K562 (cell line): Measurements from ENCODE around the gene AGO3. TPM values are rescaled to one million over a fixed set of nuclear protein-coding genes. Genes with fewer than 3 reads are reported as not detected.

Source experiments
- ATAC-seq: fragments of 200-7000 bp; cut with Tn5 transposase; 3 replicates; pipeline ENCODE4 v1.9.1; 2020; ENCODE audit warnings: moderate library complexity
- BruUV-seq: library from RNA; stranded (reverse); fragments of 400-500 nt; replicated peaks from 2 replicates; lab custom pipeline; 2021; lab: Mats Ljungman, UMichigan
- CTCF ChIA-PET: fragments of 300-600 bp; formaldehyde crosslinking; extraction: SDS; loops from one replicate; lab custom pipeline; 2021; ENCODE audit warnings: low intra/inter-chr PET ratio; lab: Yijun Ruan, JAX
- POLR2A ChIA-PET: fragments of 300-600, 350-650 bp; sonication (Branson Sonifier 250); formaldehyde crosslinking; extraction: SDS; loops from one replicate; lab custom pipeline; 2021; ENCODE audit warnings: antibody characterized with exemption, inconsistent platforms; lab: Yijun Ruan, JAX
- DNase-seq, 4 experiments: peaks; one replicate each; pipeline versions ENCODE4 v3.0.0 to v3.0.0-alpha.2; 2011 to 2018; ENCODE audit warnings: low spot score in 3 of 4, mixed read lengths in 3 of 4; ENCODE audit errors: extremely low read depth in 1 of 4
- FAIRE-seq: peaks from 2 replicates; lab custom pipeline; 2011; peaks lifted over from hg19 to GRCh38; lab: Jason Lieb, UNC
- H2AFZ ChIP-seq: 2 replicates; pipeline ENCODE4 v1.6.0; 2011; ENCODE audit warnings: low read depth, low read length, control low read depth, inconsistent platforms
- H3K27ac ChIP-seq: fragments of 200-600 bp; 3 replicates; pipeline ENCODE4 v1.8.0; 2011; ENCODE audit warnings: low read depth, mild to moderate bottlenecking, control low read depth, inconsistent platforms, low read length, moderate library complexity, mixed read lengths; ENCODE audit errors: extremely low read depth
- H3K27me3 ChIP-seq, 2 experiments: fragments of 300-600 bp in 1 of 2; 2 replicates in 1 of 2; 3 replicates in 1 of 2; pipeline versions ENCODE4 v1.6.0 to v1.8.0; 2011; ENCODE audit warnings: inconsistent platforms in 2 of 2, low read length in 2 of 2, mild to moderate bottlenecking in 1 of 2, mixed read lengths in 1 of 2, moderate library complexity in 1 of 2; ENCODE audit not compliant: control insufficient read depth in 2 of 2, insufficient read depth in 2 of 2
- H3K36me3 ChIP-seq: fragments of 300-600 bp; 3 replicates; pipeline ENCODE4 v1.8.0; 2011; ENCODE audit warnings: mild to moderate bottlenecking, low read length, inconsistent platforms; ENCODE audit not compliant: control insufficient read depth, insufficient read depth
- H3K4me1 ChIP-seq, 2 experiments: fragments of 200-600 bp in 1 of 2; replicated peaks in 1 of 2; 2 replicates in 1 of 2; 3 replicates in 1 of 2; pipeline versions ENCODE4 v1.5.1 to v1.8.0; 2011; ENCODE audit warnings: inconsistent platforms in 2 of 2, low read length in 2 of 2, mild to moderate bottlenecking in 1 of 2, mixed read lengths in 1 of 2, moderate library complexity in 1 of 2; ENCODE audit not compliant: control insufficient read depth in 2 of 2, insufficient read depth in 2 of 2
- H3K4me2 ChIP-seq: 2 replicates; pipeline ENCODE4 v1.6.1; 2011; ENCODE audit warnings: low read length, control low read depth, inconsistent platforms, mixed read lengths; ENCODE audit not compliant: insufficient read depth
- H3K4me3 ChIP-seq: fragments of 200-600 bp; sonication (generic), shearing (Covaris generic); 2 replicates; pipeline ENCODE4 v1.5.1; 2016; ENCODE audit warnings: control low read depth, inconsistent platforms
- H3K79me2 ChIP-seq: fragments of 200-600 bp; 3 replicates; pipeline ENCODE4 v1.8.0; 2011; ENCODE audit warnings: low read length, inconsistent platforms; ENCODE audit not compliant: control insufficient read depth, insufficient read depth
- H3K9ac ChIP-seq, 2 experiments: 2 replicates each; pipeline versions ENCODE4 v1.6.0 to v1.6.1; 2011; ENCODE audit warnings: low read depth in 2 of 2, low read length in 2 of 2, control low read depth in 1 of 2, inconsistent platforms in 1 of 2, mild to moderate bottlenecking in 1 of 2, mixed read lengths in 1 of 2; ENCODE audit not compliant: insufficient read depth in 1 of 2
- H3K9me1 ChIP-seq: one replicate; pipeline ENCODE4 v1.6.0; 2011; ENCODE audit warnings: inconsistent platforms, mild to moderate bottlenecking, low read length, moderate library complexity; ENCODE audit not compliant: control insufficient read depth, insufficient read depth
- H3K9me3 ChIP-seq: replicated peaks from 2 replicates; pipeline ENCODE4 v1.5.1; 2011; ENCODE audit warnings: low read depth, low read length, inconsistent platforms; ENCODE audit not compliant: control insufficient read depth, insufficient read depth
- H4K20me1 ChIP-seq: replicated peaks from 2 replicates; pipeline ENCODE4 v1.6.1; 2011; ENCODE audit warnings: low read length, inconsistent platforms, mixed read lengths; ENCODE audit not compliant: control insufficient read depth, insufficient read depth
- HDAC8 ChIP-seq: fragments of 450-650 bp; IDR thresholded peaks from 2 replicates; pipeline ENCODE4 v1.6.1; 2016; ENCODE audit warnings: mild to moderate bottlenecking, missing genetic modification characterization, moderate library complexity, missing compliant biosample characterization
- KDM1A ChIP-seq, 2 experiments: fragments of 450-650 bp; IDR thresholded peaks; 2 replicates each; pipeline ENCODE4 v1.6.1; 2016; ENCODE audit warnings: mild to moderate bottlenecking in 2 of 2
- L3MBTL2 ChIP-seq: fragments of 450-650 bp; IDR thresholded peaks from 2 replicates; pipeline ENCODE4 v1.6.1; 2016; ENCODE audit warnings: mild to moderate bottlenecking, moderate library complexity
- MEIS2 ChIP-seq: fragments of 450-650 bp; IDR thresholded peaks from 2 replicates; pipeline ENCODE4 v1.6.1; 2014; ENCODE audit warnings: mild to moderate bottlenecking; ENCODE audit not compliant: partially characterized antibody
- NFIC ChIP-seq: fragments of 450-650 bp; IDR thresholded peaks from 2 replicates; pipeline ENCODE4 v1.6.1; 2017; ENCODE audit warnings: mild to moderate bottlenecking, inconsistent platforms
- NFRKB ChIP-seq: fragments of 450-650 bp; IDR thresholded peaks from 2 replicates; pipeline ENCODE4 v1.6.1; 2016; ENCODE audit warnings: low read depth
- RUNX1 ChIP-seq: sonication (generic); IDR thresholded peaks from 2 replicates; pipeline ENCODE4 v1.6.1; 2016; ENCODE audit warnings: antibody characterized with exemption, low read depth
- SNRNP70 ChIP-seq: fragments of 200-400 bp; formaldehyde crosslinking; optimal IDR thresholded peaks from 2 replicates; pipeline ENCODE3; 2017; ENCODE audit warnings: low read depth, low read length
- SREBF2 ChIP-seq: sonication (generic); formaldehyde crosslinking; IDR thresholded peaks from 2 replicates; pipeline ENCODE4 v1.4.0; 2020; ENCODE audit warnings: mild to moderate bottlenecking, missing genetic modification reagents
- TEAD1 ChIP-seq, 2 experiments: fragments of 450-650 bp in 1 of 2; sonication (generic) in 1 of 2; formaldehyde crosslinking; IDR thresholded peaks; 2 replicates each; pipeline versions ENCODE4 v1.4.0 to v1.8.0; 2020 to 2022; ENCODE audit warnings: mild to moderate bottlenecking in 2 of 2, missing genetic modification reagents in 1 of 2
- ZNF124 ChIP-seq: sonication (generic); formaldehyde crosslinking; IDR thresholded peaks from 2 replicates; pipeline ENCODE4 v1.8.1; 2022; ENCODE audit warnings: missing genetic modification reagents
- ZNF253 ChIP-seq: fragments of 250-450 bp; sonication (Bioruptor Pico); conservative IDR thresholded peaks from 2 replicates; pipeline ENCODE4 v1.6.1; 2021; ENCODE audit warnings: mild to moderate bottlenecking
- ZNF3 ChIP-seq: fragments of 250-450 bp; sonication (Bioruptor Pico); IDR thresholded peaks from 2 replicates; pipeline ENCODE4 v1.5.0; 2021; ENCODE audit warnings: mild to moderate bottlenecking, moderate library complexity
- ZNF561 ChIP-seq: fragments of 450-650 bp; formaldehyde crosslinking; conservative IDR thresholded peaks from 2 replicates; pipeline ENCODE4 v1.4.0; 2020; ENCODE audit warnings: mild to moderate bottlenecking, moderate library complexity
- ZNF699 ChIP-seq: fragments of 250-450 bp; sonication (Bioruptor Pico); IDR thresholded peaks from 2 replicates; pipeline ENCODE4 v1.8.0; 2021; ENCODE audit warnings: mild to moderate bottlenecking, moderate library complexity; ENCODE audit not compliant: insufficient replicate concordance
- WGBS: fragments of 100-300 bp; shearing (Covaris generic); methylation state at CpG from one replicate; pipeline ENCODE4 v1.1.6; 2016; ENCODE audit warnings: low coverage, mixed read lengths; ENCODE audit not compliant: insufficient coverage; ENCODE audit errors: missing lambda C conversion rate; 5-methylcytosine and 5-hydroxymethylcytosine counted together
- in situ Hi-C: fragments of 300-500 bp; cut with MboI; formaldehyde crosslinking; loops from 4 replicates; pipeline ENCODE4 v1.15.0; 2018; ENCODE audit warnings: inconsistent platforms, mixed read lengths
- intact Hi-C: fragments of 100-400 bp; cut with micrococcal nuclease; formaldehyde crosslinking; loops from 2 replicates; pipeline ENCODE4 v1.14.2; 2022
- polyA plus RNA-seq, 8 experiments: library from polyadenylated mRNA; depleted of rRNA in 4 of 8; stranded (reverse) in 5 of 8; unstranded in 3 of 8; fragments of >200 nt; fragmentation: Nextera tagmentation in 2 of 8; fragmentation: Illumina TruSeq in 1 of 8; extraction: Ambion mirVana in 2 of 8; extraction: Trizol in 1 of 8; gene quantifications; 2 replicates each; pipeline versions ENCODE4 v1.2.1 to v1.2.3, GENCODE V29; 2011 to 2014; ENCODE audit warnings: inconsistent platforms in 1 of 8, missing spikeins in 1 of 8
- total RNA-seq, 7 experiments: library from RNA; depleted of rRNA in 6 of 7; stranded (reverse); fragments of >200 nt in 6 of 7; fragmentation: Illumina TruSeq in 2 of 7; extraction: Trizol in 2 of 7; gene quantifications; 2 replicates each; pipeline versions ENCODE4 v1.2.1 to v1.2.3, GENCODE V29; 2011 to 2021; ENCODE audit warnings: low replicate concordance in 1 of 7
- TF ChIP-seq, protein P1 (sequence below): fragments of 450-650 bp; IDR thresholded peaks from 2 replicates; pipeline ENCODE4 v1.6.1; 2016; ENCODE audit warnings: borderline replicate concordance
- TF ChIP-seq, protein P2 (sequence below): fragments of 450-650 bp; formaldehyde crosslinking; IDR thresholded peaks from 2 replicates; pipeline ENCODE4 v1.4.0; 2020; ENCODE audit warnings: mild to moderate bottlenecking, moderate library complexity
- TF ChIP-seq, protein P3 (sequence below): fragments of 250-450 bp; sonication (Bioruptor Pico); IDR thresholded peaks from 2 replicates; pipeline ENCODE4 v1.5.0; 2021; ENCODE audit warnings: mild to moderate bottlenecking, moderate library complexity

Gene AGO3
- total and polyA plus RNA-seq, 9 of the 15 experiments (the other 6 are each of a cell fraction or from before 2014, with no cell fraction given) = 4.5 to 41.5 (median 22.7) TPM

DNA sequence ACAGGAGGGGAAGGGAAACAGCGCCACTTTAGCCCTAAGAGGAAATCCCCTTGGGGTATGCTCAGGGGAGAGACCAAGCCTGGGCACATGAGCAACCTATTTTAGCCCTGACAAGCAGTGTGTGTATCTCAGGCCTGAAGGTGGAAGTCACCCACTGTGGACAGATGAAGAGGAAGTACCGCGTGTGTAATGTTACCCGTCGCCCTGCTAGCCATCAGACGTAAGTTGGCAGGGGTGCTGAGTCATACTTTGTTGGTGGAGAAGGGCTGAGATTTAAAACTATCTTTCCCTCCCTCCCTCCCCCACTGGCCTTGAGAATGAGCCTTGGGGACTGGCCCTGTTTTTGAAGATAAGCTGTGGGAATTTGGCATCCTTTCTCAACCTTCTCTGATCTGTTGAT lies 36.7 kb upstream of the AGO3 start:
- intact Hi-C loops (no loop called here), in situ Hi-C loops (no loop called here)
- Histone ChIP-seq H3K9me3 (no peaks in the 10 kb centered on the region), H3K27me3 (no peaks in the 10 kb centered on the region), H3K4me1 (peaks cover 10 to 12% of the 10 kb centered on the region in 2 experiments; a peak in 4 of 5 replicates), H2AFZ (no peak overlapping the region), H3K79me2 (peaks cover 11% of the 10 kb centered on the region), H3K9me1 (no peaks in the 10 kb centered on the region), H3K36me3 (peaks cover 91% of the 10 kb centered on the region), H4K20me1 (peaks cover 24% of the 10 kb centered on the region), H3K4me3 (no peak overlapping the region), H3K4me2 (no peak overlapping the region), H3K9ac (peak overlapping the region in 1 of 2 experiments; percentile 68; a peak in 1 of 4 replicates), H3K27ac (peak overlapping the region; percentile 5; the same call in 1 of the 3 replicates)
- DNase-seq (peak; percentile 65 to 88 (median 74)), FAIRE-seq (peak; percentile 83), ATAC-seq (peak; percentile 85)
- ChIA-PET POLR2A (interaction anchor here (0.7 to 0.9 kb wide), 2 partner anchors 18 to 38 kb away, joined by 3 to 4 read pairs; no protein-coding TSS in a partner anchor), CTCF (interaction anchor here (0.6 kb wide), 1 partner anchor 171 kb away, joined by 3 read pairs; no protein-coding TSS in a partner anchor)
- WGBS = 19% methylated on average over 6 of the region's 6 CpGs
- no TSS peak for BruUV-seq
- TF ChIP-seq ZNF3 = no peak
- TF ChIP-seq ZNF561 (CRISPR knock-in tag) = no peak
- no peak for TF ChIP-seq ZNF699 (CRISPR knock-in tag)
- no peak for TF ChIP-seq ZNF253 (CRISPR knock-in tag)
- no peak for TF ChIP-seq ZNF124 (CRISPR knock-in tag)
- 0 out of 2 replicates have a peak, but pooled peaks have one; percentile 41 for TF ChIP-seq NFIC
- TF ChIP-seq, protein P1, sequence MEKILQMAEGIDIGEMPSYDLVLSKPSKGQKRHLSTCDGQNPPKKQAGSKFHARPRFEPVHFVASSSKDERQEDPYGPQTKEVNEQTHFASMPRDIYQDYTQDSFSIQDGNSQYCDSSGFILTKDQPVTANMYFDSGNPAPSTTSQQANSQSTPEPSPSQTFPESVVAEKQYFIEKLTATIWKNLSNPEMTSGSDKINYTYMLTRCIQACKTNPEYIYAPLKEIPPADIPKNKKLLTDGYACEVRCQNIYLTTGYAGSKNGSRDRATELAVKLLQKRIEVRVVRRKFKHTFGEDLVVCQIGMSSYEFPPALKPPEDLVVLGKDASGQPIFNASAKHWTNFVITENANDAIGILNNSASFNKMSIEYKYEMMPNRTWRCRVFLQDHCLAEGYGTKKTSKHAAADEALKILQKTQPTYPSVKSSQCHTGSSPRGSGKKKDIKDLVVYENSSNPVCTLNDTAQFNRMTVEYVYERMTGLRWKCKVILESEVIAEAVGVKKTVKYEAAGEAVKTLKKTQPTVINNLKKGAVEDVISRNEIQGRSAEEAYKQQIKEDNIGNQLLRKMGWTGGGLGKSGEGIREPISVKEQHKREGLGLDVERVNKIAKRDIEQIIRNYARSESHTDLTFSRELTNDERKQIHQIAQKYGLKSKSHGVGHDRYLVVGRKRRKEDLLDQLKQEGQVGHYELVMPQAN = no peak
- TF ChIP-seq SREBF2 (CRISPR knock-in tag) = no peak
- peak; percentile 47 for TF ChIP-seq MEIS2
- no peak for TF ChIP-seq HDAC8 (tag)
- TF ChIP-seq, protein P2, sequence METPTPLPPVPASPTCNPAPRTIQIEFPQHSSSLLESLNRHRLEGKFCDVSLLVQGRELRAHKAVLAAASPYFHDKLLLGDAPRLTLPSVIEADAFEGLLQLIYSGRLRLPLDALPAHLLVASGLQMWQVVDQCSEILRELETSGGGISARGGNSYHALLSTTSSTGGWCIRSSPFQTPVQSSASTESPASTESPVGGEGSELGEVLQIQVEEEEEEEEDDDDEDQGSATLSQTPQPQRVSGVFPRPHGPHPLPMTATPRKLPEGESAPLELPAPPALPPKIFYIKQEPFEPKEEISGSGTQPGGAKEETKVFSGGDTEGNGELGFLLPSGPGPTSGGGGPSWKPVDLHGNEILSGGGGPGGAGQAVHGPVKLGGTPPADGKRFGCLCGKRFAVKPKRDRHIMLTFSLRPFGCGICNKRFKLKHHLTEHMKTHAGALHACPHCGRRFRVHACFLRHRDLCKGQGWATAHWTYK (CRISPR knock-in tag) = no peak
- TF ChIP-seq, protein P3, sequence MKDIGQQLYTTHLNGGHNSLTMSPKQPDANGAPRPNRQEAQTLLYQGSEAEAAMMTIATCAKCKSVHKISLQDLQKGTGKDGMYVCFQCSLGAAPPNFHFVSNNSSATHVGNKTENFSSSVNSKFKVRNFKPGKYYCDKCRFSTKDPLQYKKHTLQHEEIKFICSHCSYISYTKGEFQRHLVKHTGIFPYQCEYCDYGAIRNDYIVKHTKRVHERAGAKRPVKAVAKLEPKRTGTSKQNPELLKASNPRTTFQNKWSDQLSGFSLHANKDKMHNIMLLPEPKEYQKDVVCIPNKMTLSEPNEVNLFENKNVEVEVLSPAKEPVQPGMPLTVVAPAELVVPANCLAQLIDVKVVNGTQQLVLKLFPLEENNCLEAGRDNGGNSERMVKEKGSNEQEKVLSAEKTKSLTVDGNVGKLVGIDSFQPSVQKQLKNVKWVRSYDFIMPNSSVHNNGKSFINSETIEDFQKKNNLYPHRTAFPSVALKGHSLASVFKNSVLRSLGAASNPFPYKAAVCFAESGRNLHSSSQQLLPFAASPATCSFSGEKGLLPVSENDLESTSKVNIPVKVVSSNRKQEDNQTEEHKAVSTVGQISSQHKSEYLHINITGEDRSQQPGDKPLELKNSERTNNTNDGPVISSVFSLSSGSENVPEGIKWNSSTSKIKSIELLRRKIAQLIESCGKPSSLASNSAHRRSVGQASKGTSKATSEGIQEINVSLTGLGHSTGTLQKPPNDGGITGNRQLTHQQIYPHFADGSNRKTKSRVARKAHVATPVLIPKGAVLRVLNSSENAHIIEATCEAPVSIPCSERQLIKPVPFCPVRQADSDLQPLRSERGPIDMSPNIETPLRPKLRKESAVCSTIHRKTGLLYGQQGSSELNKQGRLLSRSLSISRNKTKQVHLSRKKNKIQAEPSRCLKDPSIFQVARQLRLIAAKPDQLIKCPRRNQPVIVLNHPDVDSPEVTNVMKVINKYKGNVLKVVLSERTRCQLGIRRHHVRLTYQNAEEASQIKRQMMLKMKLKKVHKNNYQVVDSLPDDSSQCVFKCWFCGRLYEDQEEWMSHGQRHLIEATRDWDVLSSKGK = no peak
- TF ChIP-seq RUNX1 = no peak
- no peak for TF ChIP-seq SNRNP70
- peak; percentile 92 to 94 for TF ChIP-seq KDM1A (IDR thresholded peaks at IDR 0.05)
- TF ChIP-seq NFRKB = no peak
- TF ChIP-seq L3MBTL2 = 0 out of 2 replicates have a peak, but pooled peaks have one; percentile 18
- TF ChIP-seq TEAD1 (CRISPR knock-in tag; IDR thresholded peaks at IDR 0.05) = 0 out of 4 replicates have a peak, but pooled peaks of 1 of the 2 experiments have one; percentile 34
